GM23338 (cell line): Measurements from ENCODE around the gene ZNF219. TPM values are rescaled to one million over a fixed set of nuclear protein-coding genes. Genes with fewer than 3 reads are reported as not detected.
"Not testable (repeated sequence)": the region's sequence is repeated elsewhere in the genome, so short reads cannot be mapped to it uniquely, and the experiment has no call there.

Source experiments
- ATAC-seq: fragments of 200-7000 bp; cut with Tn5 transposase; 3 replicates; pipeline ENCODE4 v1.9.1; 2020
- DNase-seq: peaks from one replicate; pipeline ENCODE4 v3.0.0-alpha.2; 2015; ENCODE audit warnings: low spot score
- H2AFZ ChIP-seq: fragments of 200-600 bp; sonication (generic); 2 replicates; pipeline ENCODE4 v1.8.0; 2016; ENCODE audit warnings: antibody characterized with exemption, mild to moderate bottlenecking, moderate library complexity
- H3F3A ChIP-seq: fragments of 200-600 bp; sonication (generic); replicated peaks from 2 replicates; pipeline ENCODE4 v1.8.0; 2017; ENCODE audit warnings: antibody characterized with exemption, mixed run types, low read depth
- H3K27ac ChIP-seq: fragments of 200-600 bp; sonication (generic); 2 replicates; pipeline ENCODE4 v1.6.1; 2016; ENCODE audit warnings: low read depth
- H3K27me3 ChIP-seq: fragments of 200-600 bp; sonication (generic); 2 replicates; pipeline ENCODE4 v1.8.0; 2016; ENCODE audit warnings: mild to moderate bottlenecking, mixed run types, moderate library complexity; ENCODE audit not compliant: insufficient read depth
- H3K36me3 ChIP-seq: fragments of 200-600 bp; sonication (generic); 2 replicates; pipeline ENCODE4 v1.8.0; 2016; ENCODE audit warnings: mild to moderate bottlenecking; ENCODE audit not compliant: insufficient read depth
- H3K4me1 ChIP-seq: fragments of 200-600 bp; sonication (generic); 2 replicates; pipeline ENCODE4 v1.8.0; 2016; ENCODE audit warnings: mild to moderate bottlenecking, moderate library complexity; ENCODE audit not compliant: insufficient read depth
- H3K4me2 ChIP-seq: fragments of 200-600 bp; sonication (generic); 2 replicates; pipeline ENCODE4 v1.7.1; 2017; ENCODE audit warnings: mixed run types
- H3K4me3 ChIP-seq: fragments of 200-600 bp; sonication (generic); 2 replicates; pipeline ENCODE4 v1.6.1; 2016; ENCODE audit warnings: mixed run types
- H3K79me2 ChIP-seq: fragments of 200-600 bp; sonication (generic); replicated peaks from 2 replicates; pipeline ENCODE4 v1.8.0; 2017; ENCODE audit warnings: mild to moderate bottlenecking; ENCODE audit not compliant: insufficient read depth
- H3K9me2 ChIP-seq: fragments of 200-600 bp; sonication (generic); 2 replicates; pipeline ENCODE4 v1.8.0; 2017; ENCODE audit not compliant: insufficient read depth
- H4K20me1 ChIP-seq: fragments of 200-600 bp; sonication (generic); replicated peaks from 2 replicates; pipeline ENCODE4 v1.8.0; 2017; ENCODE audit warnings: mild to moderate bottlenecking; ENCODE audit not compliant: insufficient read depth
- H3K27ac Mint-ChIP-seq: 2 replicates; pipeline ENCODE4 v1.8.0; 2020; ENCODE audit warnings: inconsistent platforms, mild to moderate bottlenecking, moderate library complexity, mixed read lengths
- H3K27me3 Mint-ChIP-seq: 3 replicates; pipeline ENCODE4 v1.8.0; 2022; ENCODE audit warnings: low read depth, mild to moderate bottlenecking, moderate library complexity, mixed read lengths, inconsistent platforms; ENCODE audit not compliant: insufficient read depth, poor library complexity
- H3K36me3 Mint-ChIP-seq: 3 replicates; pipeline ENCODE4 v1.8.0; 2021; ENCODE audit warnings: low read depth, mild to moderate bottlenecking, inconsistent platforms, moderate library complexity, mixed read lengths
- H3K4me1 Mint-ChIP-seq: 3 replicates; pipeline ENCODE4 v1.8.0; 2020; ENCODE audit warnings: mild to moderate bottlenecking, inconsistent platforms, mixed read lengths
- H3K4me3 Mint-ChIP-seq: 3 replicates; pipeline ENCODE4 v1.8.0; 2021; ENCODE audit warnings: moderate library complexity, mild to moderate bottlenecking, inconsistent platforms, mixed read lengths
- H3K9me3 Mint-ChIP-seq: 3 replicates; pipeline ENCODE4 v1.8.0; 2020; ENCODE audit warnings: moderate library complexity, mild to moderate bottlenecking, inconsistent platforms, mixed read lengths
- CREB1 ChIP-seq: fragments of 250-450 bp; sonication (Bioruptor Pico); IDR thresholded peaks from 2 replicates; pipeline ENCODE4 v1.5.0; 2020; ENCODE audit warnings: low read depth, mild to moderate bottlenecking, moderate library complexity
- ETS1 ChIP-seq: IDR thresholded peaks from 2 replicates; pipeline ENCODE4 v1.6.1; 2016; ENCODE audit warnings: antibody characterized with exemption
- JUNB ChIP-seq: IDR thresholded peaks from one replicate; pipeline ENCODE4 v1.6.1; 2016; ENCODE audit warnings: antibody characterized with exemption; ENCODE audit not compliant: unreplicated experiment
- POLR2AphosphoS5 ChIP-seq: IDR thresholded peaks from 2 replicates; pipeline ENCODE4 v1.6.1; 2016; ENCODE audit warnings: antibody characterized with exemption, low read depth
- STAT1 ChIP-seq: IDR thresholded peaks from one replicate; pipeline ENCODE4 v1.6.1; 2016; ENCODE audit warnings: antibody characterized with exemption; ENCODE audit not compliant: unreplicated experiment
- ZNF114 ChIP-seq: fragments of 250-450 bp; sonication (Bioruptor Pico); IDR thresholded peaks from 2 replicates; pipeline ENCODE4 v1.5.0; 2020; ENCODE audit warnings: mild to moderate bottlenecking, moderate library complexity
- ZNF331 ChIP-seq: fragments of 250-450 bp; sonication (Bioruptor Pico); IDR thresholded peaks from 2 replicates; pipeline ENCODE4 v1.5.0; 2020; ENCODE audit warnings: low read depth, mild to moderate bottlenecking, moderate library complexity
- polyA plus RNA-seq: library from polyadenylated mRNA; unstranded; fragments of >200 nt; fragmentation: Nextera tagmentation; extraction: Ambion mirVana; gene quantifications from 2 replicates; pipeline ENCODE4 v1.2.1, GENCODE V29; 2016
- small RNA-seq: library from RNA; depleted of rRNA; stranded (forward); fragments of <200 nt; gene quantifications from one replicate; pipeline ENCODE3, GENCODE V24; 2014; ENCODE audit warnings: low replicate concordance
- total RNA-seq: library from RNA; depleted of rRNA; stranded (reverse); fragments of >200 nt; shearing (Covaris generic); gene quantifications from 2 replicates; pipeline ENCODE4 v1.2.3, GENCODE V29; 2014; rRNA removed

Gene ZNF219
- total and polyA plus RNA-seq, 2 experiments from 2014 or later, result 37.7 to 153 TPM

GRCh38 chr14:21041676-21042433 lies 56.6 kb downstream of the ZNF219 start, which contains the start of gene RNASE7 (continued):
- TF ChIP-seq ETS1, result no peak
- TF ChIP-seq POLR2AphosphoS5, result no peak
- TF ChIP-seq STAT1, result no peak
- no peak for TF ChIP-seq ZNF331 (CRISPR knock-in tag)
- no peak for TF ChIP-seq JUNB

GRCh38 chr14:21040941-21041340 lies 57.5 kb downstream of the ZNF219 start:
- not testable (repeated sequence) for H3K36me3 Mint-ChIP-seq, DNase-seq, H3K79me2 ChIP-seq, H3K27ac ChIP-seq, H3F3A ChIP-seq, H3K9me3 Mint-ChIP-seq, H3K4me3 Mint-ChIP-seq, H3K4me3 ChIP-seq, H3K27ac Mint-ChIP-seq, H4K20me1 ChIP-seq, H3K27me3 ChIP-seq, H2AFZ ChIP-seq, H3K36me3 ChIP-seq, ATAC-seq, H3K4me1 ChIP-seq, H3K4me2 ChIP-seq, H3K9me2 ChIP-seq
- peaks cover 26% of the 10 kb centered on the region for H3K4me1 Mint-ChIP-seq
- H3K27me3 Mint-ChIP-seq, result peaks cover 16% of the 10 kb centered on the region

- no peak overlapping the region for H3K4me3 ChIP-seq
- no peak overlapping the region for H2AFZ ChIP-seq
- no peaks in the 10 kb centered on the region for H3K36me3 ChIP-seq
- Mint-ChIP-seq H3K4me1 (peaks cover 26% of the 10 kb centered on the region), H3K27me3 (peaks cover 16% of the 10 kb centered on the region), H3K27ac (no peak overlapping the region), H3K9me3 (no peaks in the 10 kb centered on the region; the same call in 2 of the 3 replicates), H3K4me3 (no peak overlapping the region; the same call in 2 of the 3 replicates), H3K36me3 (no peaks in the 10 kb centered on the region; the same call in 2 of the 3 replicates)
- DNase-seq, result no peak
- no peaks in the 10 kb centered on the region for H3K27me3 ChIP-seq
- H3K4me1 ChIP-seq, result peaks cover 10% of the 10 kb centered on the region
- H3K27ac ChIP-seq, result no peak overlapping the region
- ATAC-seq, result no peak; the same call in 1 of the 3 replicates
- H3K79me2 ChIP-seq, result no peaks in the 10 kb centered on the region
- H3K4me2 ChIP-seq, result no peak overlapping the region
- no peak for TF ChIP-seq CREB1 (CRISPR knock-in tag)
- no peak for TF ChIP-seq POLR2AphosphoS5
- TF ChIP-seq STAT1, result no peak
- TF ChIP-seq ZNF114, result no peak
- TF ChIP-seq ETS1, result no peak
- H3K9me2 ChIP-seq, result no peaks in the 10 kb centered on the region
- no peaks in the 10 kb centered on the region for H3F3A ChIP-seq
- H4K20me1 ChIP-seq, result no peaks in the 10 kb centered on the region
Observed at GRCh38 chr14:21040370-21040925, 58.0 kb downstream of the ZNF219 start.

Small RNAs within 50 kb of the gene (small RNA-seq; reads per million reads assigned to genes)
- not detected for gene RNU6-252P

Other genes starting within 250 kb of the ZNF219 start
- not detected in 2 replicates for gene RNASE3, start 207.3 kb downstream of the ZNF219 start, total RNA-seq
- gene RNASE3, start 207.3 kb downstream of the ZNF219 start, polyA plus RNA-seq, result not detected in 2 replicates
- gene RNASE2, start 143.2 kb downstream of the ZNF219 start, total RNA-seq, result not detected in 2 replicates
- not detected in 2 replicates for gene RNASE2, start 143.2 kb downstream of the ZNF219 start, polyA plus RNA-seq
- 156 and 163 TPM in 2 replicates for gene METTL17, start 108.7 kb downstream of the ZNF219 start, total RNA-seq
- gene METTL17, start 108.7 kb downstream of the ZNF219 start, polyA plus RNA-seq, result 74.9 and 77.7 TPM in 2 replicates
- not detected in 2 replicates for gene SLC39A2, start 99.4 kb downstream of the ZNF219 start, total RNA-seq
- not detected in 2 replicates for gene SLC39A2, start 99.4 kb downstream of the ZNF219 start, polyA plus RNA-seq
- gene NDRG2, start 73.6 kb downstream of the ZNF219 start, total RNA-seq, result 15.2 and 20.6 TPM in 2 replicates
- gene NDRG2, start 73.6 kb downstream of the ZNF219 start, polyA plus RNA-seq, result 8.8 and 10.5 TPM in 2 replicates
- gene TPPP2, start 68.4 kb downstream of the ZNF219 start, total RNA-seq, result not detected in 2 replicates
- gene TPPP2, start 68.4 kb downstream of the ZNF219 start, polyA plus RNA-seq, result not detected in 2 replicates
- not detected in 2 replicates for gene RNASE13, start 63.8 kb downstream of the ZNF219 start, total RNA-seq
- not detected in 2 replicates for gene RNASE13, start 63.8 kb downstream of the ZNF219 start, polyA plus RNA-seq
- gene RNASE7, start 56.3 kb downstream of the ZNF219 start, total RNA-seq, result not detected in 2 replicates
- gene RNASE7, start 56.3 kb downstream of the ZNF219 start, polyA plus RNA-seq, result not detected in 2 replicates
- gene RNASE8, start 40.8 kb downstream of the ZNF219 start, total RNA-seq, result not detected in 2 replicates
- gene RNASE8, start 40.8 kb downstream of the ZNF219 start, polyA plus RNA-seq, result not detected in 2 replicates
- gene ARHGEF40, start 28.4 kb downstream of the ZNF219 start, total RNA-seq, result 38.6 and 44.6 TPM in 2 replicates
- 17.7 and 21.5 TPM in 2 replicates for gene ARHGEF40, start 28.4 kb downstream of the ZNF219 start, polyA plus RNA-seq
- gene TMEM253, start 2.4 kb upstream of the ZNF219 start, total RNA-seq, result 0.59 TPM in 1 of 2 replicates, not detected in the other
- 0.95 and 2.7 TPM in 2 replicates for gene TMEM253, start 2.4 kb upstream of the ZNF219 start, polyA plus RNA-seq
- not detected in 2 replicates for gene OR5AU1, start 57.4 kb upstream of the ZNF219 start, total RNA-seq
- not detected in 2 replicates for gene OR5AU1, start 57.4 kb upstream of the ZNF219 start, polyA plus RNA-seq
- 1,259 and 1,323 TPM in 2 replicates for gene HNRNPC, start 170.8 kb upstream of the ZNF219 start, total RNA-seq
- gene HNRNPC, start 170.8 kb upstream of the ZNF219 start, polyA plus RNA-seq, result 1,257 and 1,296 TPM in 2 replicates
- 0.93 and 1.6 TPM in 2 replicates for gene RPGRIP1, start 181.4 kb upstream of the ZNF219 start, total RNA-seq
- 0.24 and 0.26 TPM in 2 replicates for gene RPGRIP1, start 181.4 kb upstream of the ZNF219 start, polyA plus RNA-seq